Gastrocnemius medialis (tissue), 4 donors: ENCODE measurements around the gene ALK. TPM values are rescaled to one million over a fixed set of nuclear protein-coding genes. Genes with fewer than 3 reads are reported as not detected.

Experiments
- ATAC-seq, 2 donors: fragments of 150-250 bp; one replicate each; pipeline ENCODE4 v1.9.1; 2016
- DNase-seq, 2 donors: peaks; one replicate each; pipeline ENCODE4 v3.0.0-alpha.2; 2019
- H3K27ac ChIP-seq, 4 donors: fragments of 200-600 bp; sonication (generic); 1 replicate in 1 of 4; 2 replicates in 3 of 4; pipeline ENCODE4 v1.5.1; 2016 to 2018; ENCODE audit warnings: mild to moderate bottlenecking in 2 of 4, moderate library complexity in 1 of 4
- H3K27me3 ChIP-seq, 3 donors: fragments of 200-600 bp; sonication (generic) in 2 of 3; 1 replicate in 1 of 3; 2 replicates in 2 of 3; pipeline versions ENCODE4 v1.5.1 to v1.6.0; 2016 to 2019; ENCODE audit warnings: mild to moderate bottlenecking in 1 of 3, moderate library complexity in 1 of 3
- H3K36me3 ChIP-seq, 2 donors: fragments of 200-600 bp; sonication (generic) in 1 of 2; one replicate each; pipeline ENCODE4 v1.5.1; 2017 to 2018
- H3K4me1 ChIP-seq, 2 donors: fragments of 200-600 bp; sonication (generic) in 1 of 2; one replicate each; pipeline ENCODE4 v1.5.1; 2016 to 2017; ENCODE audit warnings: mild to moderate bottlenecking in 2 of 2
- H3K4me3 ChIP-seq, 4 donors: fragments of 200-600 bp; sonication (generic) in 3 of 4; 1 replicate in 1 of 4; 2 replicates in 3 of 4; pipeline ENCODE4 v1.5.1; 2016 to 2019; ENCODE audit warnings: mild to moderate bottlenecking in 2 of 4
- H3K9me3 ChIP-seq, 3 donors: fragments of 200-600 bp; sonication (generic) in 2 of 3; 1 replicate in 1 of 3; 2 replicates in 2 of 3; pipeline ENCODE4 v1.5.1; 2016 to 2019
- CTCF ChIP-seq, 5 experiments: fragments of 450-650 bp in 3 of 5; fragments of 200-600 bp in 2 of 5; sonication (generic) in 2 of 5; IDR thresholded peaks in 4 of 5; conservative IDR thresholded peaks in 1 of 5; 1 replicate in 4 of 5; 2 replicates in 1 of 5; pipeline ENCODE4 v1.5.1; 2016 to 2019; ENCODE audit warnings: antibody characterized with exemption in 5 of 5, mild to moderate bottlenecking in 3 of 5, moderate library complexity in 3 of 5
- POLR2A ChIP-seq, 2 donors: fragments of 450-650 bp; IDR thresholded peaks; one replicate each; pipeline ENCODE4 v1.6.1; 2017; ENCODE audit warnings: antibody characterized with exemption in 2 of 2, mild to moderate bottlenecking in 2 of 2, moderate library complexity in 2 of 2
- in situ Hi-C, 4 donors: fragments of 200-750 bp; cut with MboI; loops; one replicate each; pipeline versions ENCODE4 v1.15.0 to v1.8.0; 2017; ENCODE audit warnings: low sequenced_read_pairs in 4 of 4
- intact Hi-C: fragments of 100-400 bp; cut with DNase I; formaldehyde crosslinking; loops from one replicate; pipeline ENCODE4 v1.15.1; 2023; ENCODE audit warnings: low total_unique reads
- total RNA-seq, 4 donors: library from RNA; depleted of rRNA; stranded (reverse); fragments of >200 nt; gene quantifications; one replicate each; pipeline versions ENCODE4 v1.1.0 to v1.2.3, GENCODE V29; 2016

ALK gene
- total RNA-seq, 4 donors from 2014 or later, result not detected

- H3K4me3 ChIP-seq, result no peak overlapping the region
- H3K36me3 ChIP-seq, result no peaks in the 10 kb centered on the region
- TF ChIP-seq CTCF (IDR thresholded peaks at IDR 0.05 in 4 of 5, conservative IDR thresholded peaks at IDR 0.05 in 1 of 5) (no peak), POLR2A (IDR thresholded peaks at IDR 0.05) (no peak)
- no peak overlapping the region for H3K27ac ChIP-seq
- ATAC-seq, result no peak
- in situ Hi-C loops (no loop called here), intact Hi-C loops (no loop called here)
- peak in 1 of 2 donors; percentile 5 for DNase-seq
- H3K9me3 ChIP-seq, result no peaks in the 10 kb centered on the region
- peaks cover 0 to 3% (median 0%) of the 10 kb centered on the region in 3 donors for H3K27me3 ChIP-seq
- peaks cover 0 to 2% of the 10 kb centered on the region in 2 donors for H3K4me1 ChIP-seq
Observed at GRCh38 chr2:29219374-29219773, 702.0 kb downstream of the ALK start.

GRCh38 chr2:29218550-29219125 is 702.7 kb downstream of the ALK start:
- intact Hi-C loops, result no loop called here
- H3K36me3 ChIP-seq, result no peaks in the 10 kb centered on the region
- H3K27me3 ChIP-seq, result peaks cover 0 to 3% (median 0%) of the 10 kb centered on the region in 3 donors
- no peak overlapping the region for H3K27ac ChIP-seq
- ATAC-seq (no peak), DNase-seq (peak in 1 of 2 donors; percentile 7)
- no peak overlapping the region for H3K4me3 ChIP-seq
- no peaks in the 10 kb centered on the region for H3K4me1 ChIP-seq
- H3K9me3 ChIP-seq, result no peaks in the 10 kb centered on the region
- TF ChIP-seq POLR2A (IDR thresholded peaks at IDR 0.05) (no peak), CTCF (IDR thresholded peaks at IDR 0.05 in 4 of 5, conservative IDR thresholded peaks at IDR 0.05 in 1 of 5) (no peak)
- in situ Hi-C loops, result no loop called here

GRCh38 chr2:29218071-29218470 is 703.3 kb downstream of the ALK start:
- intact Hi-C loops (no loop called here), in situ Hi-C loops (no loop called here)
- Histone ChIP-seq H3K27ac (no peak overlapping the region), H3K9me3 (no peaks in the 10 kb centered on the region), H3K4me3 (no peak overlapping the region), H3K4me1 (no peaks in the 10 kb centered on the region), H3K36me3 (no peaks in the 10 kb centered on the region), H3K27me3 (peaks cover 0 to 3% (median 0%) of the 10 kb centered on the region in 3 donors)
- peak in 1 of 2 donors; percentile 8 for DNase-seq
- TF ChIP-seq POLR2A (IDR thresholded peaks at IDR 0.05) (no peak), CTCF (IDR thresholded peaks at IDR 0.05 in 4 of 5, conservative IDR thresholded peaks at IDR 0.05 in 1 of 5) (no peak)
- ATAC-seq, result no peak

- in situ Hi-C loops, result no loop called here
- TF ChIP-seq CTCF (IDR thresholded peaks at IDR 0.05 in 4 of 5, conservative IDR thresholded peaks at IDR 0.05 in 1 of 5) (no peak), POLR2A (IDR thresholded peaks at IDR 0.05) (no peak)
Observed at GRCh38 chr2:29216609-29216909, 704.8 kb downstream of the ALK start.

More at GRCh38 chr2:29216609-29216909, 704.8 kb downstream of the ALK start:
- no peaks in the 10 kb centered on the region for H3K9me3 ChIP-seq
- no peaks in the 10 kb centered on the region for H3K4me1 ChIP-seq
- DNase-seq (no peak), ATAC-seq (no peak)
- no peak overlapping the region for H3K27ac ChIP-seq
- peaks cover 0 to 3% (median 0%) of the 10 kb centered on the region in 3 donors for H3K27me3 ChIP-seq
- no peaks in the 10 kb centered on the region for H3K36me3 ChIP-seq
- intact Hi-C loops, result no loop called here
- H3K4me3 ChIP-seq, result no peak overlapping the region
